Left ventricle myocardium superior (tissue), 1 donor: ENCODE results near the gene TUBB. TPM values are rescaled to one million over a fixed set of nuclear protein-coding genes. Genes with fewer than 3 reads are reported as not detected.
A peak's percentile ranks its signal among the peaks of the same experiment; 100 is the strongest.
"Not testable (repeated sequence)": the region's sequence is repeated elsewhere in the genome, so short reads cannot be mapped to it uniquely, and the experiment has no call there.

Experiments used
- ATAC-seq: fragments of 200-7000 bp; cut with Tn5 transposase; one replicate; pipeline ENCODE4 v1.9.1; 2020; ENCODE audit warnings: mild to moderate bottlenecking, moderate library complexity
- DNase-seq: peaks from one replicate; pipeline ENCODE4 v3.0.0-alpha.2; 2020
- intact Hi-C: fragments of 100-400 bp; cut with micrococcal nuclease; formaldehyde crosslinking; loops from one replicate; pipeline ENCODE4 v1.11.0; 2022
- total RNA-seq: library from RNA; stranded (reverse); fragmentation: NEBNext Ultra II Directional; extraction: Animal tissue kit (Norgen Biotek cat#: 25700); gene quantifications from one replicate; pipeline ENCODE4 v1.2.1, GENCODE V29; 2021
- donor health status: DM: no; HTN: yes; CAD: no; lungs with severe emphysema.

Gene TUBB
- total RNA-seq, 1 donor from 2014 or later = 196 TPM

- DNase-seq = no peak
- no peak for ATAC-seq
- intact Hi-C loops = no loop called here
Measured at GRCh38 chr6:30712441-30712945, 7.7 kb upstream of the TUBB start.

- ATAC-seq (no peak), DNase-seq (no peak)
- intact Hi-C loops = no loop called here
Measured at GRCh38 chr6:30714263-30714662, 5.9 kb upstream of the TUBB start.

DNA sequence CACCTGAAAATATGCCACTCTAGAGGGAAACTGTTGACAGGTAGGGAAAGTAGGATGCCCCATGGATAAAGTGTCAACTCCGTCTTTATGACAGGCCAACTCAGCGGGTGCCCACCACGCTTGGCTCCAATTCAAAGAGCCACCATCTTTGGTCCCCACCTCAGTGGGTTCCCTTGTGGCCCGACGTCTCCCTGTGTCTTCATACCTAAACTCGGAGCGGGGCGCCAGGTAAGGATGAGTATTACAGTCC, 3.3 kb upstream of the TUBB start:
- DNase-seq = no peak
- intact Hi-C loops = no loop called here
- no peak for ATAC-seq

DNA sequence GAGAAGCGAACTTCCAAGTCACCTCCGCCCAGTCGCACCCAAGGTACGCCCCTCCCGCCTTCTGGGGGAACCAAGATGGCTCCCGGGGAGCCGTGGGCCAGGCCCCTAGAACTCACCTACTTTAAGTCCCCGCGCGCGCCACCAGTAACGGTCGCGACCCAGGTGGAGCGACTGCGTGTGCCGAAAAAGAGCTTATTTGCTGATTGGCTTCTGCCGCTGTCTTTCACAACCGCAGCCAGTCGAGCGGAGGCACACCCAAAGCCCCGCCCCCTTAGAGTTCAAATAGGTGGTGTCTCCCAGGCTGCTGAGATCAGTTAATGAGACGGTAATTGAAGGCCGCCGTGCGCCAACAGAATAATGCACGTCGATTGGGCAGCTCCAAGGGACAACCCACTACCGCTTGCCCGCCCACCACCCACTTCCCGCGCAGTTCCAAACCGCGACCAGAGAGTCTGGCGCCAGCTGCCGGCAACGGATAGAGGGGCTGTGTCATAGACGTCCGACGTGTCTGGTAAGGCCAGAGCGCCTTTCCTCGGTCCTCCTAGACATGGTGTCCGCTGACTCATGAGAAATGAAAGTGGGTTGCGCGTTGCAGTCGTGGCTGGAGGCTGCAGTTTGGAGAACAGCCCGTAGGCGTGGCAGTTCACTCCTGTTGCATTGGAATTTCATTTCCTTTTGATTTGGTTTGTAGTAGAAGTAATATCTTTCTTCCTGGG, 2.9 kb upstream of the TUBB start, which contains the start of gene MDC1:
Gene MDC1 (minus strand): TSS at position 153 of the 716 bp plus-strand sequence. CDS start 2,106 bp downstream, outside the sequence.
- intact Hi-C loops = no loop called here
- peak; percentile 99 for DNase-seq
- peak; percentile 81 for ATAC-seq

DNA sequence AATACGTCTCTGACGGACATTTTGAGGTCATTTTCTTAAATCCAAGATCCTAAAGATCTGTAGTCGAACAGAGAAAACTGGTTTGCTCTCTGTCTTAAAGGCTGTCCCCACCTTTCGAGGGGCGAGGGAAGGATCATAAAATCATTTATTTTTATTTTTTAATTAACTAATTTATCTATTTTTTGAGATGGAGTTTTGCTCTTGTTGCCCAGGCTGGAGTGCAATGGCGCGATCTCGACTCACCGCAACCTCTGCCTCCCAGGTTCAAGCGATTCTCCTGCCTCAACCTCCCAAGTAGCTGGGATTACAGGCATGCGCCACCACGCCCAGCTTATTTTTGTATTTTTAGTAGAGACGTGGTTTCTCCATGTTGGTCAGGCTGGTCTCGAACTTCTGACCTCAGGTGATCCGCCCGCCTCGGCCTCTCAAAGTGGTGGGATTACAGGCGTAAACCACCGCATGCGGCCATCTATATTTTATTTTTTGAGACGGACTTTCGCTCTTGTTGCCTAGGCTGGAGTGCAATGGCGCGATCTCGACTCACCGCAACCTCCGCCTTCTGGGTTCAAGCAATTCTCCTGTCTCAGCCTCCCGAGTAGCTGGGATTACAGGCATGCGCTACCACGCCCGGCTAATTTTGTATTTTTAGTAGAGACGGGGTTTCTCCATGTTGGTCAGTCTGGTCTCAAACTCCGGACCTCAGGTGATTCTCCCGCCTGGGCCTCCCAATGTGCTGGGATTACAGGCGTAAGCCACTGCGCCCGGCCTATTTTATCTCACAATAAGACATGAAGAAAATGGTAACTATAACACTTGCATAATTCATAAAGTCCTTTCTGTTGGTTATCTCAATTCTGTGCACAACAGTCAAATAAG, 2.1 kb upstream of the TUBB start:
- DNase-seq, intact Hi-C loops, ATAC-seq: not testable (repeated sequence)

DNA sequence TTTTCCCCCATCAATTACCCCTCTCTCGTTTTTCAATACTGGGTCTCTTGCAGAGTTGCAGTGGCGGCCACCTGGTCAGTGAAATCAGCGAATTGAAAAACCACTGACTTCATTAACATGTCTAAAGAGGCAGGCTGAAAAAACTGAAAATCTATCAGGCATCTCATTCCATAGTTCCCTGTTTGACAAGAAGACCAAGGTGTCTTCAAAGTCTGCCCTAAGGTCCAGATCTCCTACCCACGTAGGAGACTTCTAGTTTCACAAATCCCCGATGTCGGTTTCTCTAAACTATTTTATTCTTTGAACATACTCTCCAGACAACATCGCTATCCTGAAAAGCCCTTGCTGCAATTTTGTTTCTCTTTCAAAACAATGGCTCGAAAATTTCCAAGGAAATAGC, 796 bp upstream of the TUBB start:
- ATAC-seq = no peak
- intact Hi-C loops = no loop called here
- DNase-seq = no peak

DNA sequence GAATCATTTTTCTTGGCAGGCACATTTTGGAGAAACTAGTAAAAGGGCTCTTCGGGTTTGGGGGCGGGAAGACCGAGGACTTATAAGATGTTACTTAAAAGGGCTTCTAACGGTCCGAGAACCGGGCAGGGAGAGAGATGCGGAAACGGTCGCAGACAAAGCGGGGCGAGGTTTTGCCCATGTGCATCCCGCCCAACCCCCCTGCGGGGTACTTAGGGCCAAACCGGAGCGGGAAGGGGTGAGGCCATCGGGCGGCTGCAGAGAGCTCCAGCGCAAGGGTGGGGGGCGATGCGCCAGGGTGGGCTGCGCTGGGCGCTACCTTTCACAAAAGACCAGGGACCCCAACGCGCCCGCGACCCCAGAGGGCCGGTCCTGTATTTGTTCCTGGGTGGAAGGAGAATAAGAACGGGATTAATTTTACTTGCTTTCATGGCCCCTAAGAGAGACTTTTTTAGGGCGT, 616 bp downstream of the TUBB start:
- ATAC-seq (peak; percentile 23), DNase-seq (peak; percentile 81)
- intact Hi-C loops = no loop called here

GRCh38 chr6:30721198-30722024, 1.3 kb downstream of the TUBB start:
- DNase-seq (peak; percentile 96), ATAC-seq (peak; percentile 76)
- intact Hi-C loops = loop anchor here (2.0 kb wide), 1 partner anchor 43 kb away; no protein-coding TSS in a partner anchor

DNA sequence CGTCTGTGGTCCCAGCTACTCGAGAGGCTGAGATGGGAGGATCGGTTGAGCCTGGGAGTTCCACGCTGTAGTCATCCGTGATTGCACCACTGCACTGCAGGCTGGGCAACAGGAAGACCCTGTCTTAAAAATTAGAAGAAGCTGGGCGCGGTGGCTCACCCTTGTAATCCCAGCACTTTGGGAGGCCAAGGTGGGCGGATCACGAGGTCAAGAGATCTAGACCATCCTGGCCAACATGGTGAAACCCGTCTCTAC, 1.8 kb downstream of the TUBB start:
- peak; percentile 53 for DNase-seq
- not testable (repeated sequence) for ATAC-seq
- intact Hi-C loops = loop anchor here (2.0 kb wide), 1 partner anchor 43 kb away; no protein-coding TSS in a partner anchor

- peak; percentile 8 for ATAC-seq
- peak; percentile 89 for DNase-seq
- intact Hi-C loops = loop anchor here (2.0 kb wide), 1 partner anchor 44 kb away; no protein-coding TSS in a partner anchor
Measured at GRCh38 chr6:30722280-30723112, 2.3 kb downstream of the TUBB start.

GRCh38 chr6:30723159-30723842, 3.1 kb downstream of the TUBB start:
- not testable (repeated sequence) for ATAC-seq, DNase-seq
- intact Hi-C loops = loop anchor here (2.0 kb wide), 1 partner anchor 44 kb away; no protein-coding TSS in a partner anchor

DNA sequence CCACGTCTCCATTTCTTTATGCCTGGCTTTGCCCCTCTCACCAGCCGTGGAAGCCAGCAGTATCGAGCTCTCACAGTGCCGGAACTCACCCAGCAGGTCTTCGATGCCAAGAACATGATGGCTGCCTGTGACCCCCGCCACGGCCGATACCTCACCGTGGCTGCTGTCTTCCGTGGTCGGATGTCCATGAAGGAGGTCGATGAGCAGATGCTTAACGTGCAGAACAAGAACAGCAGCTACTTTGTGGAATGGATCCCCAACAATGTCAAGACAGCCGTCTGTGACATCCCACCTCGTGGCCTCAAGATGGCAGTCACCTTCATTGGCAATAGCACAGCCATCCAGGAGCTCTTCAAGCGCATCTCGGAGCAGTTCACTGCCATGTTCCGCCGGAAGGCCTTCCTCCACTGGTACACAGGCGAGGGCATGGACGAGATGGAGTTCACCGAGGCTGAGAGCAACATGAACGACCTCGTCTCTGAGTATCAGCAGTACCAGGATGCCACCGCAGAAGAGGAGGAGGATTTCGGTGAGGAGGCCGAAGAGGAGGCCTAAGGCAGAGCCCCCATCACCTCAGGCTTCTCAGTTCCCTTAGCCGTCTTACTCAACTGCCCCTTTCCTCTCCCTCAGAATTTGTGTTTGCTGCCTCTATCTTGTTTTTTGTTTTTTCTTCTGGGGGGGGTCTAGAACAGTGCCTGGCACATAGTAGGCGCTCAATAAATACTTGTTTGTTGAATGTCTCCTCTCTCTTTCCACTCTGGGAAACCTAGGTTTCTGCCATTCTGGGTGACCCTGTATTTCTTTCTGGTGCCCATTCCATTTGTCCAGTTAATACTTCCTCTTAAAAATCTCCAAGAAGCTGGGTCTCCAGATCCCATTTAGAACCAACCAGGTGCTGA, 3.9 kb downstream of the TUBB start:
- DNase-seq = not testable (repeated sequence)
- intact Hi-C loops = loop anchor here (2.0 kb wide), 1 partner anchor 45 kb away; no protein-coding TSS in a partner anchor

GRCh38 chr6:30724906-30725667, 4.9 kb downstream of the TUBB start:
- intact Hi-C loops = no loop called here
- ATAC-seq = no peak
- DNase-seq = no peak

More for the DNA sequence above, 3.9 kb downstream of the TUBB start:
- not testable (repeated sequence) for ATAC-seq

DNA sequence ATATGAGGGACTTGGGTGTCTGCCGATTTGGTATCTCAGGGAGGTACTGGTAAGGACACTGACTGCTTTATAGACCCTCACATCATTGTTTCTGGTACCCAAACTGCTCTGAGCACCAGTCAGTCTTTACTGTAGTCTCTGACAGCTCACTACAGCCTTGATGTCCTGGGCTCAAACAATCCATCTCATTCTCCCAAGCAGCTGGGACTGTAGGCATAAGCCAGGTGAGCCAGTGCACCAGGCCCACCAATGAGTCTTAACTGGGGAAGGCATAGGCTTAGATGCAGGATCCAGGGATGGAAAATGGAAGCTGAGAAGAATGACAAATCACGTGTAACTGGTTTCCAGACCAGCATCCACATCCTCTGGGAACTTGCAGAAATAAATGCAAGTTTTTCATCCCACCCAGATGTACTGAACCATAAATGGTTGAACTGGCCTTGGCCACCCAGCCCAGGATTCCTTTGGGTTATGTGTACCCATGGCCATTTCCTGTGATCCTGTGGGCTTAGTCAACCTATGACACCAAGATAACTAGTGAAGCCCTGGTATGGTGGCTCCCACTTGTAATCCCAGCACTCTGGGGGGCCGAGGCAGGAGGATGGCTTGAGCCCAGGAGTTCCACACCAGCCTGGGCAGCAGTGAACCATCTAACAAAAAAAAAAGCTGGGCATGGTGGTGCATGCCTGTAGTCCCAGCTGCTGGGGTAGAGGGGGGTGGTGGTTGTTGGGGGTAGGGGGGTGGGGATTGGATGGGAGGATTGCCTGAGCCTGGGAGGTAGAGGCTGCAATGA, 5.8 kb downstream of the TUBB start:
- DNase-seq (no peak), ATAC-seq (no peak)
- intact Hi-C loops = no loop called here
